ENCODE data around the gene CHST6.
A peak's percentile ranks its signal among the peaks of the same experiment; 100 is the strongest.
"Not testable (repeated sequence)": the region's sequence is repeated elsewhere in the genome, so short reads cannot be mapped to it uniquely, and the experiment has no call there.

CHST6 gene

GRCh38 chr16:75432828-75433731 lies 62.2 kb downstream of the CHST6 start, which contains the start of gene CFDP1:
Gene CFDP1 (minus strand): TSS chr16:75433503. CDS start chr16:75433352, 151 bp downstream.
- peak; percentile 94 for DNase-seq

- DNase-seq, result no peak
Measured at GRCh38 chr16:75429621-75430403, 65.4 kb downstream of the CHST6 start.

- not testable (repeated sequence) for DNase-seq
Measured at GRCh38 chr16:75426524-75426923, 68.7 kb downstream of the CHST6 start.

- not testable (repeated sequence) for DNase-seq
Measured at GRCh38 chr16:75424105-75424762, 71.0 kb downstream of the CHST6 start.

- no peak for DNase-seq
Measured at GRCh38 chr16:75423723-75424104, 71.5 kb downstream of the CHST6 start.

Data from stimulated activated CD4-positive, alpha-beta T cell treated with anti-CD3 and anti-CD28 coated beads, Interleukin-4, amount 100 ng/mL, for 1 hour (primary cell).